AG09309 (cell line): Measurements from ENCODE around the gene ANKRD16.

Experiments
- DNase-seq: peaks from one replicate; pipeline ENCODE4 v3.0.0-alpha.2; 2010; ENCODE audit warnings: low read depth
- H3K4me3 ChIP-seq: 2 replicates; pipeline ENCODE4 v1.5.1; 2011; ENCODE audit warnings: mild to moderate bottlenecking, low read depth, low read length, moderate library complexity; ENCODE audit not compliant: control insufficient read depth
- TF ChIP-seq, protein P1 (sequence below): IDR thresholded peaks from 2 replicates; pipeline ENCODE4 v1.5.1; 2011; ENCODE audit warnings: mild to moderate bottlenecking, low read depth, low read length, inconsistent platforms; ENCODE audit not compliant: insufficient read depth, control insufficient read depth; ENCODE audit errors: missing control alignments

The ANKRD16 gene

DNA sequence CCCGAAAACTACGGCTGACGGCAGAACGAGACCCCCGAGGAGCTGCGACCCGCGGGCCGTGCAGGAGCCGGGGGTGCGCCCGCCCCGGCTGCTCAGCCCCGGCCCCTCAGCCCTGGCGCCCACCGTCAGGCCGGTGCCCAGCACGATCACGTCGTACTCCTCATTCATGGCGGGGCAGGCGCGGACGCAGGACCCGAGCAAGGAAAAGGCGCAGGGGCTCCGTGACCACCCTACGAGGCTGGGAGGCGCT lies 76.7 kb downstream of the ANKRD16 start:
- peak overlapping the region; percentile 67 for H3K4me3 ChIP-seq
- TF ChIP-seq, protein P1, sequence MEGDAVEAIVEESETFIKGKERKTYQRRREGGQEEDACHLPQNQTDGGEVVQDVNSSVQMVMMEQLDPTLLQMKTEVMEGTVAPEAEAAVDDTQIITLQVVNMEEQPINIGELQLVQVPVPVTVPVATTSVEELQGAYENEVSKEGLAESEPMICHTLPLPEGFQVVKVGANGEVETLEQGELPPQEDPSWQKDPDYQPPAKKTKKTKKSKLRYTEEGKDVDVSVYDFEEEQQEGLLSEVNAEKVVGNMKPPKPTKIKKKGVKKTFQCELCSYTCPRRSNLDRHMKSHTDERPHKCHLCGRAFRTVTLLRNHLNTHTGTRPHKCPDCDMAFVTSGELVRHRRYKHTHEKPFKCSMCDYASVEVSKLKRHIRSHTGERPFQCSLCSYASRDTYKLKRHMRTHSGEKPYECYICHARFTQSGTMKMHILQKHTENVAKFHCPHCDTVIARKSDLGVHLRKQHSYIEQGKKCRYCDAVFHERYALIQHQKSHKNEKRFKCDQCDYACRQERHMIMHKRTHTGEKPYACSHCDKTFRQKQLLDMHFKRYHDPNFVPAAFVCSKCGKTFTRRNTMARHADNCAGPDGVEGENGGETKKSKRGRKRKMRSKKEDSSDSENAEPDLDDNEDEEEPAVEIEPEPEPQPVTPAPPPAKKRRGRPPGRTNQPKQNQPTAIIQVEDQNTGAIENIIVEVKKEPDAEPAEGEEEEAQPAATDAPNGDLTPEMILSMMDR, result no peak
- no peak for DNase-seq

DNA sequence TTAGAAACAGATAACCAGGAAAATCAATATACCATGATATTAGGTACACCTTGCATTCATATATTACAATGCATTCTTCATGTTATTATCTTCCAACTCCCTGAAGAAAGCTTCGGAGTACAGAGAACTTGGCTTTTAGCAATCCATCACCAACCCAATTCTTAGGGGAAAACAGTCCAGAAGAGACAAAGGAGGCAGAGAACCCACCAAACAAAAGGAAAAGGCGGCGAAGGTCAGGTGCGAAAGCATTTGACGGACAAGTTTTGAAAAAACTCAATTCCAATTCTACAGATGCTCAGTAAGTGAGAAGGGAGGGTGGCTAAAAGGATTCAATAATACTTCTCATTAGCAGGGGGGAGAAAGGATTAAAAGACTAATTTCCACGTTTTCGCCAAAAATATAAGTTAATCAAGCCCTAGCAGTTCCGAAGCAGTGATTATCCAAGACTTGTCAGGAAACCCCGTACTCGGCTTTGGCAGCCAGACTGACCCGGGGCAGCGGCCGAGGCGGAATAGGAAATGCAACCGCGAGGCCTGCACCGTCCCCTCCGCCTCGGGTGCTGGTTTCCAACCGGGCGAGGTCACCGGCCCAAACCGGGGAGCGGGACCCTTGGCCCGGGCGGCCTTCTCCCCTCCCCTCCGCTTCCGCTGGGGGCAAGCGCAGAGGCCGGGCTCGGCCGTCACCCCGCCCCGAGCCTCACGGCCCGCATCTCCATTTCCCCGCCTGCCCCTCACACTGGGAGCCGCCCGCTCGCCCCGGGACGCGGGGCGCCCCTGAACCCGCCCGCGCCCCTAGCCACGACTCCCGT lies 77.2 kb downstream of the ANKRD16 start:
- peak overlapping the region; percentile 67 for H3K4me3 ChIP-seq
- DNase-seq, result no peak
- TF ChIP-seq, protein P1, result no peak
